ENCODE measurements around the gene LRRK1. TPM values are rescaled to one million over a fixed set of nuclear protein-coding genes. Genes with fewer than 3 reads are reported as not detected.

The LRRK1 gene
- total and polyA plus RNA-seq, 2 of the 13 experiments (the other 11 are each of a cell fraction or from before 2014, with no cell fraction given) = 0.13 to 1.2 TPM

DNA sequence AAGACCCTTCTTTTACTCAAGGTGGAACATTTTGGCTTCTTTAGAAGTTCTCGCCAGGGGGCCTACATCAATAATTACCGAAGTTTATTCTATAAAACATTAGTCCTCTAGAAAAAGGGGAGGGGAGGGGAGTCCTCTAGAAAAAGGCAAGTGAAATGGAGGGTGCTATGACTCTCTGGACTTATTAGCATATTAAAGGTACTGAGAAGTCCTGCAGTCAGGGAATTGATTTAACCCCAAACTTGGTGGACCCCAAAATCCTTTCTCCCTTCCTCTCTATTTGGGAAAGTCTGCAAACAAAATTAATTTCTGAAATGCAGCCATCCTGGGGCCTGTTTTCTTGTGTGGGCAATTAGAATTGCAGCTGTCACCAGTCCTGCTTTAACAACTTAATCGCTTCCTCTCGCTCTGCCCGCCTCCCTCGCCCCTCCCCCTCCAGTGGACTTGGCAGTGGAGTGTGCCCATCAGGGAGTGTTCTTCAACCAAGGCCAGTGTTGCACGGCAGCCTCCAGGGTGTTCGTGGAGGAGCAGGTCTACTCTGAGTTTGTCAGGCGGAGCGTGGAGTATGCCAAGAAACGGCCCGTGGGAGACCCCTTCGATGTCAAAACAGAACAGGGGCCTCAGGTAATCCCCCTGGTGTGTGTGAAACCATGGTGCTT is 18.9 kb upstream of the LRRK1 start:
- in situ Hi-C loops (cut with HindIII; ENCODE audit: extremely low pct_ligation_motif_present, low pct_unique_long_range_greater_than_20kb) (loop anchor here (25.0 kb wide), 1 partner anchor 362 kb away; the partner anchor contains the start of gene CHSY1), intact Hi-C loops (cut with micrococcal nuclease; ENCODE audit: unreplicated experiment) (no loop called here)
- FAIRE-seq = no peak
- Histone ChIP-seq H3K79me2 (ENCODE audit: insufficient read depth, low read length) (no peaks in the 10 kb centered on the region), H4K20me1 (ENCODE audit: insufficient read depth, low read length) (no peaks in the 10 kb centered on the region), H3K4me2 (ENCODE audit: low read depth, low read length) (no peak overlapping the region), H3K4me1 (ENCODE audit: insufficient read depth, low read length) (peaks cover 11% of the 10 kb centered on the region), H3K36me3 (replicated peaks in 1 of 2; ENCODE audit: control insufficient read depth in 1 of 2, insufficient read depth in 2 of 2, low read length in 2 of 2) (no peaks in the 10 kb centered on the region), H3K4me3 (replicated peaks in 1 of 3; ENCODE audit: insufficient read depth in 1 of 3, low read depth in 2 of 3, low read length in 3 of 3) (no peak overlapping the region), H3K27me3 (ENCODE audit: control insufficient read depth in 1 of 2, insufficient read depth in 2 of 2, low read length in 2 of 2) (peaks cover 4 to 85% of the 10 kb centered on the region in 2 experiments; a peak in 4 of 5 replicates), H3K9ac (ENCODE audit: insufficient read depth, low read depth, low read length) (no peak overlapping the region), H3K27ac (ENCODE audit: extremely low read length, insufficient read depth, low read length) (no peak overlapping the region), H3K9me3 (ENCODE audit: low read length) (no peaks in the 10 kb centered on the region), H2AFZ (ENCODE audit: low read length) (no peak overlapping the region)
- TF ChIP-seq ZNF460 (CRISPR knock-in tag; IDR thresholded peaks at IDR 0.05; ENCODE audit: borderline replicate concordance) = no peak
- no peak for TF ChIP-seq ZNF616 (CRISPR knock-in tag; IDR thresholded peaks at IDR 0.05; ENCODE audit: low read depth)
- TF ChIP-seq KDM2A (CRISPR knock-in tag; IDR thresholded peaks at IDR 0.05; ENCODE audit: borderline replicate concordance, low read depth) = no peak
- TF ChIP-seq ZNF333 (CRISPR knock-in tag; IDR thresholded peaks at IDR 0.05; ENCODE audit: borderline replicate concordance) = no peak
- TF ChIP-seq BRD4 (CRISPR knock-in tag; IDR thresholded peaks at IDR 0.05) = no peak
- no peak for TF ChIP-seq ZKSCAN1 (IDR thresholded peaks at IDR 0.05; ENCODE audit: low read length)
- TF ChIP-seq, protein P1, sequence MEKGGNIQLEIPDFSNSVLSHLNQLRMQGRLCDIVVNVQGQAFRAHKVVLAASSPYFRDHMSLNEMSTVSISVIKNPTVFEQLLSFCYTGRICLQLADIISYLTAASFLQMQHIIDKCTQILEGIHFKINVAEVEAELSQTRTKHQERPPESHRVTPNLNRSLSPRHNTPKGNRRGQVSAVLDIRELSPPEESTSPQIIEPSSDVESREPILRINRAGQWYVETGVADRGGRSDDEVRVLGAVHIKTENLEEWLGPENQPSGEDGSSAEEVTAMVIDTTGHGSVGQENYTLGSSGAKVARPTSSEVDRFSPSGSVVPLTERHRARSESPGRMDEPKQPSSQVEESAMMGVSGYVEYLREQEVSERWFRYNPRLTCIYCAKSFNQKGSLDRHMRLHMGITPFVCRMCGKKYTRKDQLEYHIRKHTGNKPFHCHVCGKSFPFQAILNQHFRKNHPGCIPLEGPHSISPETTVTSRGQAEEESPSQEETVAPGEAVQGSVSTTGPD (CRISPR knock-in tag; IDR thresholded peaks at IDR 0.05) = no peak
- TF ChIP-seq, protein P2, sequence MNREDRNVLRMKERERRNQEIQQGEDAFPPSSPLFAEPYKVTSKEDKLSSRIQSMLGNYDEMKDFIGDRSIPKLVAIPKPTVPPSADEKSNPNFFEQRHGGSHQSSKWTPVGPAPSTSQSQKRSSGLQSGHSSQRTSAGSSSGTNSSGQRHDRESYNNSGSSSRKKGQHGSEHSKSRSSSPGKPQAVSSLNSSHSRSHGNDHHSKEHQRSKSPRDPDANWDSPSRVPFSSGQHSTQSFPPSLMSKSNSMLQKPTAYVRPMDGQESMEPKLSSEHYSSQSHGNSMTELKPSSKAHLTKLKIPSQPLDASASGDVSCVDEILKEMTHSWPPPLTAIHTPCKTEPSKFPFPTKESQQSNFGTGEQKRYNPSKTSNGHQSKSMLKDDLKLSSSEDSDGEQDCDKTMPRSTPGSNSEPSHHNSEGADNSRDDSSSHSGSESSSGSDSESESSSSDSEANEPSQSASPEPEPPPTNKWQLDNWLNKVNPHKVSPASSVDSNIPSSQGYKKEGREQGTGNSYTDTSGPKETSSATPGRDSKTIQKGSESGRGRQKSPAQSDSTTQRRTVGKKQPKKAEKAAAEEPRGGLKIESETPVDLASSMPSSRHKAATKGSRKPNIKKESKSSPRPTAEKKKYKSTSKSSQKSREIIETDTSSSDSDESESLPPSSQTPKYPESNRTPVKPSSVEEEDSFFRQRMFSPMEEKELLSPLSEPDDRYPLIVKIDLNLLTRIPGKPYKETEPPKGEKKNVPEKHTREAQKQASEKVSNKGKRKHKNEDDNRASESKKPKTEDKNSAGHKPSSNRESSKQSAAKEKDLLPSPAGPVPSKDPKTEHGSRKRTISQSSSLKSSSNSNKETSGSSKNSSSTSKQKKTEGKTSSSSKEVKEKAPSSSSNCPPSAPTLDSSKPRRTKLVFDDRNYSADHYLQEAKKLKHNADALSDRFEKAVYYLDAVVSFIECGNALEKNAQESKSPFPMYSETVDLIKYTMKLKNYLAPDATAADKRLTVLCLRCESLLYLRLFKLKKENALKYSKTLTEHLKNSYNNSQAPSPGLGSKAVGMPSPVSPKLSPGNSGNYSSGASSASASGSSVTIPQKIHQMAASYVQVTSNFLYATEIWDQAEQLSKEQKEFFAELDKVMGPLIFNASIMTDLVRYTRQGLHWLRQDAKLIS (CRISPR knock-in tag; IDR thresholded peaks at IDR 0.05) = no peak
- TF ChIP-seq, protein P3, sequence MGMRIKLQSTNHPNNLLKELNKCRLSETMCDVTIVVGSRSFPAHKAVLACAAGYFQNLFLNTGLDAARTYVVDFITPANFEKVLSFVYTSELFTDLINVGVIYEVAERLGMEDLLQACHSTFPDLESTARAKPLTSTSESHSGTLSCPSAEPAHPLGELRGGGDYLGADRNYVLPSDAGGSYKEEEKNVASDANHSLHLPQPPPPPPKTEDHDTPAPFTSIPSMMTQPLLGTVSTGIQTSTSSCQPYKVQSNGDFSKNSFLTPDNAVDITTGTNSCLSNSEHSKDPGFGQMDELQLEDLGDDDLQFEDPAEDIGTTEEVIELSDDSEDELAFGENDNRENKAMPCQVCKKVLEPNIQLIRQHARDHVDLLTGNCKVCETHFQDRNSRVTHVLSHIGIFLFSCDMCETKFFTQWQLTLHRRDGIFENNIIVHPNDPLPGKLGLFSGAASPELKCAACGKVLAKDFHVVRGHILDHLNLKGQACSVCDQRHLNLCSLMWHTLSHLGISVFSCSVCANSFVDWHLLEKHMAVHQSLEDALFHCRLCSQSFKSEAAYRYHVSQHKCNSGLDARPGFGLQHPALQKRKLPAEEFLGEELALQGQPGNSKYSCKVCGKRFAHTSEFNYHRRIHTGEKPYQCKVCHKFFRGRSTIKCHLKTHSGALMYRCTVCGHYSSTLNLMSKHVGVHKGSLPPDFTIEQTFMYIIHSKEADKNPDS (CRISPR knock-in tag; IDR thresholded peaks at IDR 0.05) = no peak
- no peak for TF ChIP-seq KDM5B (CRISPR knock-in tag; IDR thresholded peaks at IDR 0.05; ENCODE audit: borderline replicate concordance)
- TF ChIP-seq SCMH1 (CRISPR knock-in tag; IDR thresholded peaks at IDR 0.05; ENCODE audit: borderline replicate concordance) = no peak
- 22% methylated on average over 13 of the region's 13 CpGs for WGBS (ENCODE audit: low lambda C conversion rate)
- ATAC-seq = no peak
- DNase-seq (ENCODE audit: low spot score) = no peak
- ChIA-PET CTCF (ENCODE audit: low intra/inter-chr PET ratio, low total read pairs) (no interaction called here), POLR2A (no interaction called here)
- no TSS peak for BruUV-seq (replicated peaks)
